Measurements from ENCODE around the gene ELFN1. TPM values are rescaled to one million over a fixed set of nuclear protein-coding genes. Genes with fewer than 3 reads are reported as not detected.

The ELFN1 gene
- polyA plus RNA-seq, 1 donor = 4.7 TPM

GRCh38 chr7:1663857-1664651 lies 6.0 kb upstream of the ELFN1 start:
- no peak for DNase-seq (ENCODE audit: low read depth)

- DNase-seq (ENCODE audit: low read depth) = peak; percentile 32
Measured at GRCh38 chr7:1664711-1665548, 5.1 kb upstream of the ELFN1 start.

GRCh38 chr7:1665549-1666316 lies 4.3 kb upstream of the ELFN1 start:
- DNase-seq (ENCODE audit: low read depth) = no peak

GRCh38 chr7:1666317-1666822 lies 3.7 kb upstream of the ELFN1 start:
- DNase-seq (ENCODE audit: low read depth) = no peak

GRCh38 chr7:1666823-1667565 lies 3.1 kb upstream of the ELFN1 start:
- no peak for DNase-seq (ENCODE audit: low read depth)

GRCh38 chr7:1667566-1668395 lies 2.3 kb upstream of the ELFN1 start:
- DNase-seq (ENCODE audit: low read depth) = no peak

GRCh38 chr7:1668396-1669063 lies 1.5 kb upstream of the ELFN1 start:
- DNase-seq (ENCODE audit: low read depth) = no peak

GRCh38 chr7:1669064-1669951 lies 769 bp upstream of the ELFN1 start:
- DNase-seq (ENCODE audit: low read depth) = no peak

- DNase-seq (ENCODE audit: low read depth) = no peak
Measured at GRCh38 chr7:1670894-1671593, 967 bp downstream of the ELFN1 start.

- no peak for DNase-seq (ENCODE audit: low read depth)
Measured at GRCh38 chr7:1671594-1672451, 1.7 kb downstream of the ELFN1 start.

- no peak for DNase-seq (ENCODE audit: low read depth)
Measured at GRCh38 chr7:1672851-1673486, 2.9 kb downstream of the ELFN1 start.

- DNase-seq (ENCODE audit: low read depth) = no peak
Measured at GRCh38 chr7:1673581-1674118, 3.6 kb downstream of the ELFN1 start.

- no peak for DNase-seq (ENCODE audit: low read depth)
Measured at GRCh38 chr7:1674161-1675035, 4.3 kb downstream of the ELFN1 start.

- DNase-seq (ENCODE audit: low read depth) = no peak
Measured at GRCh38 chr7:1675036-1675671, 5.1 kb downstream of the ELFN1 start.
